ENCODE results near the gene HDAC10. TPM values are rescaled to one million over a fixed set of nuclear protein-coding genes. Genes with fewer than 3 reads are reported as not detected.

Gene HDAC10
- total RNA-seq, 1 experiment from 2014 or later: 21.4 TPM

DNA sequence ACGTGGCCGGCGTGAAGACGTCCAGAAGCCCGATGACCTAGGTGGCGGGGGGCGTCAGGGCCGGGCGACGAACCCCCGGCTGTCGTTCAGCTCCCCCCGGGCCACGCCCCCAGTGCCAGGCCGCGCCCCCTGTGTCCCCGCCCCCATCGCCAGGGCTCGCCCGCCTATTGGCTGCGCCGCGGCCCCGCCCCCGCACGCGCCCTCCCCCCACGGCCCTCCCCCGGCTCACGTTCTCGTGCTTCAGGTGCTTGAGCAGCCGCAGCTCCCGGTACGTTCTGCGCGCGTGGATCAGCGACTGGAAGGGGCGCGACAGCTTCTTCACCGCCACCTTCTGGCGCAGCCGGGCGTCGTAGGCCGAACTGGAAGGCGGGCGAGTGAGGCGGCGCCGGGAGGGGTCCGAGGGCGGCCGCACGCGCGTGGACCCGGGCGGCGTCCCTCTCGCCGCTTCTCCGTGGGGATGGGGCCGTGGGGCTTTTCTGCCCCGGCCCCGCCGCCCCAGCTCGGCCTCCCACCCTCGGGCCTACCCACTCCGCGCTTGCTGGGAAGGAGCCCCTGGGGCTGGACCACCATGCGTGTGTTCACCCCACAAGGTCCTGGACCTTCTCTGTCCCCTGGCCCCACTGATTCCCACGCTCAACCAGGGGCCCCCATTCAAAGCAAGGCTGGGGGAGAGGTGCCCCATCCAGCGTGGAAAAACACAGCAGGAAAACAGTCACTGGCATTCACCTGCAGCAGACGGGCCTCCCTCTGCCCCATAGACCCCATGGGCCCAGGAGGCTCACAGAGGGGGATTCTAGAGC, 16.7 kb upstream of the HDAC10 start:
- no peak for DNase-seq
- Histone ChIP-seq H3K36me3 (no peaks in the 10 kb centered on the region), H3K4me1 (peaks cover 25% of the 10 kb centered on the region), H3K4me3 (no peak overlapping the region), H3K27me3 (no peaks in the 10 kb centered on the region), H3K27ac (no peak overlapping the region), H3K9me3 (replicated peaks) (no peaks in the 10 kb centered on the region)

DNA sequence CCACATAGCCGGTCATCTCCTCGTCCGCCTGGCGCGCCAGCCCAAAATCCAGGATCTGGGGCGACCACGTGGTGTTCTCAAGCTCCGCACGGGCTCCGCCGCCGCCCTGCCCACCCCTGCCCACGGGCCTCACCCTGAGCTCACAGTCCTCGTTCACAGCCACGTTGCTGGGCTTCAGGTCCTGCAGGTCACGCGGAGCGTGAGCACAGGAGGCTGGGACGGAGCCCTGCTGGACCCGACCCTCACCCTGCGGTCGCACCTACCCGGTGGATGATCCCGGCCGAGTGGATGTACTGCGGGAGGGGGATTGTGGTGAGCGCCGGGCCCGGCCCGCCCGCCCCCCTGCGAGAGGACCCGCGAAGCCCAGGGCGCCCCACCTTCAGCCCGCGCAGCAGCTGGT, 15.9 kb upstream of the HDAC10 start:
- H3K27me3 ChIP-seq: no peaks in the 10 kb centered on the region
- no peak overlapping the region for H3K4me3 ChIP-seq
- no peak overlapping the region for H3K27ac ChIP-seq
- no peaks in the 10 kb centered on the region for H3K36me3 ChIP-seq
- DNase-seq: no peak
- no peaks in the 10 kb centered on the region for H3K9me3 ChIP-seq (replicated peaks)
- H3K4me1 ChIP-seq: peaks cover 30% of the 10 kb centered on the region

- Histone ChIP-seq H3K4me3 (no peak overlapping the region), H3K4me1 (peaks cover 23% of the 10 kb centered on the region), H3K27me3 (no peaks in the 10 kb centered on the region), H3K27ac (no peak overlapping the region), H3K36me3 (no peaks in the 10 kb centered on the region), H3K9me3 (replicated peaks) (no peaks in the 10 kb centered on the region)
- DNase-seq: no peak
Observed at GRCh38 chr22:50264946-50265669, 14.0 kb upstream of the HDAC10 start.

- Histone ChIP-seq H3K4me3 (no peak overlapping the region), H3K4me1 (peaks cover 18% of the 10 kb centered on the region), H3K36me3 (no peaks in the 10 kb centered on the region), H3K27ac (no peak overlapping the region), H3K9me3 (replicated peaks) (no peaks in the 10 kb centered on the region), H3K27me3 (no peaks in the 10 kb centered on the region)
- no peak for DNase-seq
Observed at GRCh38 chr22:50264104-50264745, 13.2 kb upstream of the HDAC10 start.

DNA sequence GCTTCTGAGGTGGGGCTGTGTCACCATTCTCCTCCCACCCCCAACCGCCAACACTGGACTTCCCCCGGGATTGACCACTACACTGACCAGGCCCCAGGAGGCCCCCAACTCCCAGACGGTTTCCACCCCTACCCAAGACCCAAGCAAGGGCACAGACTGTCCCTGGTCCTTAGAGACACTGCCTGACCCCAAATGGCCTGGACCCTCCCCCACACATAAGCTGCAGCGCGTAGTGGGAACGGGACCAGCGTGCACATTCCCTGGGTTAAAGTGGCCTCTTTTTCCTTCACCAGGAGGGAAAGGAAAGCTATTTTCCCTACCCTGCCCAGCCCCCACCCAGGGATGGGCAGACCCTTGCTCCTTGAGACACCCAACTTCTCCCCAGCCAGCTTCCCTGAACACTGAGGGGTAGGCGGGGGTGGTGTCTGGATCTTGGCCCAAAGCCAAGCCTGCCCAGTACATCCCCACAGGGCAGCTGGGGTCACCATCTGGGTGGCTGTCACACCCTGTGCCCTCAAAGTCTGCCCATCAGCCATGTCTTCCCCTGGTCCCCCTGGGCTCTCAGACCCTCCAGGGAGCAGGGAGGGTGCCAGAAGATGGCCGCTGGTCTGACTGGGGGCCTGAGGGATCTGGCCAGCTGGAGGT, 12.0 kb upstream of the HDAC10 start:
- no peak overlapping the region for H3K27ac ChIP-seq
- DNase-seq: no peak
- peaks cover 17% of the 10 kb centered on the region for H3K4me1 ChIP-seq

GRCh38 chr22:50262460-50262911, 11.4 kb upstream of the HDAC10 start:
- DNase-seq: peak; percentile 46 to 66
- Histone ChIP-seq H3K4me1 (peaks cover 17% of the 10 kb centered on the region), H3K36me3 (no peaks in the 10 kb centered on the region), H3K27me3 (no peaks in the 10 kb centered on the region), H3K27ac (no peak overlapping the region), H3K4me3 (peak overlapping the region; percentile 87), H3K9me3 (replicated peaks) (no peaks in the 10 kb centered on the region)

More for the DNA sequence above, 12.0 kb upstream of the HDAC10 start:
- Histone ChIP-seq H3K27me3 (no peaks in the 10 kb centered on the region), H3K36me3 (no peaks in the 10 kb centered on the region), H3K9me3 (replicated peaks) (no peaks in the 10 kb centered on the region), H3K4me3 (no peak overlapping the region)

- peaks cover 17% of the 10 kb centered on the region for H3K4me1 ChIP-seq
- no peaks in the 10 kb centered on the region for H3K36me3 ChIP-seq
- peak within 1 kb of the TSS; percentile 87 for H3K4me3 ChIP-seq
- H3K9me3 ChIP-seq (replicated peaks): no peaks in the 10 kb centered on the region
- peak; percentile 61 to 77 for DNase-seq
- peak within 1 kb of the TSS; percentile 53 for H3K27ac ChIP-seq
- no peaks in the 10 kb centered on the region for H3K27me3 ChIP-seq
Observed at GRCh38 chr22:50261615-50262459, 10.8 kb upstream of the HDAC10 start, which contains the start of gene MAPK12. Gene MAPK12, minus strand, starts transcription at chr22:50261683. Its CDS starts 174 bp downstream, at chr22:50261509.

DNA sequence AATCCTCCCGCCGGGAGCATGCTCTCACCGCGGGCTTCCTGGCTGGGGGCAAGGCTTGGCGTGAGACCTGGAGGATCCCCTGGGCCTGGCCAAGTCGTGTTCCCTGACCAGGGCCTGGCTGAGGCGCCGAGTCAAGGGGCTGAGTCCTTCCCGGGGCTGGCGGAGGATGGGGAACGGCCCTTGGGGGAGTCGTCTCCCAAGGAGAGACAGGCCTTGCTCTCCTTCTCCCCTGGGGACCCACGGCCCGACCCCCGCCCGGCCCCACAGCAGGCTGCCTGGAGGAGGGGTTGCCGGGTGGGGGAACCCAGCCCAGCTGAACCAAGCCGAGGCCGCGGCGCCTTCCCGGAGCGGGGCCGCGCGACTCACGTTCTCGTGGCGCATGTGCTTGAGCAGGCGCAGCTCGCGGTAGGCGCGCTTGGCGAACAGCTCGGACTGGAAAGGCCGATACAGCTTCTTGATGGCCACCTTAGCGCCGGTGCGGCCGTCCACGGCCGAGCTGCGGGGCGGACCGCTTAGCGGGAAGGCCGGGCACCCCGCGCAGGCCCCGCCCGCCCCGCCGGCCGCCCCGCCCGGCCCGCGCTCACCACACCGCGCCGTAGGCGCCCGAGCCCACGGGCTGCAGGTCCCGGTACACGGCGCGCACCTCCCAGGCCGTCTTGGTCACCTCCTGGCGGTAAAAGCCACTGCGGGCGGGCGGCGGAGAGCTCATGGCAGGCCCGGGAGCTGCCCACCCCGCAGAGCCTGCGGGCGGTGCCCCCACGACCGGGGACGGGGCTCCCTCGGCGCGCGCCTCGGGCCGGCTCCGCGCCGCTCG, 9.9 kb upstream of the HDAC10 start:
- peak; percentile 73 to 74 for DNase-seq
- no peaks in the 10 kb centered on the region for H3K27me3 ChIP-seq
- H3K9me3 ChIP-seq (replicated peaks): no peaks in the 10 kb centered on the region
- no peaks in the 10 kb centered on the region for H3K36me3 ChIP-seq
- H3K27ac ChIP-seq: peak overlapping the region; percentile 53
- peaks cover 17% of the 10 kb centered on the region for H3K4me1 ChIP-seq
- H3K4me3 ChIP-seq: peak overlapping the region; percentile 87

DNA sequence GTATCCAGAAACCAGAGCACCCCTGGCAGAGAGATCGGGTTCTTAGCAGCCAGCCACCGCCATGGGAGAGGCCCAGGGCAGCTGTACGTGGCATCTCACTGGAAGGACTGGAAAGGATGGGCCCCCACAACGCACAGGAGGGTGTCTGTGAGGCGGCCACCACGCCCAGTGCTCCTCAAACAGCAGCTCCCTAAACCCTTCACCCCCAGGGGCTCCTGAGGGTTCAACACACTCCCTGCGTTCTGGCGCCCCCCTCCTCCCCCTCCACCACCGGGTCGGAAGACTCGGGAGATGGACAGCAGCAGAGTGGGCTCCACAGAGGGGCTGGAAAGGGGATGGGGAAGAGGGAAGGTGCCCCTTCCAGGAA, 9.4 kb upstream of the HDAC10 start:
- Histone ChIP-seq H3K9me3 (replicated peaks) (no peaks in the 10 kb centered on the region), H3K36me3 (no peaks in the 10 kb centered on the region), H3K27me3 (no peaks in the 10 kb centered on the region), H3K4me3 (peak overlapping the region; percentile 87), H3K27ac (peak overlapping the region; percentile 53; the same call in 1 of the 2 replicates), H3K4me1 (peaks cover 17% of the 10 kb centered on the region)
- DNase-seq: peak; percentile 60 to 62

DNA sequence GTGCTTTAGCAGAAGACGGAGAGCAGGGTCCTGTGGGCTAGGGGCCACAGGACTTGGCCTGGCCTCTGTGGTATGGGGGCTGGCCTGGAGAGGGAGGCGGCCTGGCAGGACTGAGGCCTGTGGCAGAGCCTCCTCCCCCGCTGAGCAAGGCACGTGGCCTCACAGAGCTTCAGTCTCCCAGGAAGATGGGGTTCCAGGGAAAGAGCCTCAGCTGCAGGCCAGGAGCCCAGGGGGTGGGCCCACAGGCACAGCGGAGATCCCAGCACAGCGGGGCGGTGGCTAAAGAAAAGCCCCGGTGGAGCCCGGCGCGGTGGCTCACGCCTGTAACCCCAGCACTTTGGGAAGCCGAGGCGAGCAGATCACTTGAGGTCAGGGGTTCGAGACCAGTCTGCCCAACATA, 8.2 kb upstream of the HDAC10 start:
- no peak overlapping the region for H3K27ac ChIP-seq

GRCh38 chr22:50258361-50259292, 7.6 kb upstream of the HDAC10 start:
- Histone ChIP-seq H3K27ac (no peak overlapping the region), H3K27me3 (no peaks in the 10 kb centered on the region), H3K4me1 (peaks cover 17% of the 10 kb centered on the region), H3K36me3 (0 out of 2 replicates have a peak, but pooled peaks cover 1% of the 10 kb centered on the region), H3K9me3 (replicated peaks) (no peaks in the 10 kb centered on the region), H3K4me3 (no peak overlapping the region)
- DNase-seq: no peak

More for the DNA sequence above, 8.2 kb upstream of the HDAC10 start:
- Histone ChIP-seq H3K9me3 (replicated peaks) (no peaks in the 10 kb centered on the region), H3K4me3 (no peak overlapping the region), H3K27me3 (no peaks in the 10 kb centered on the region), H3K36me3 (no peaks in the 10 kb centered on the region), H3K4me1 (peaks cover 17% of the 10 kb centered on the region)
- DNase-seq: no peak

All from SJCRH30 (cell line).